ENCODE results near the gene CARS1. TPM values are rescaled to one million over a fixed set of nuclear protein-coding genes. Genes with fewer than 3 reads are reported as not detected.
A peak's percentile ranks its signal among the peaks of the same experiment; 100 is the strongest.

Gene CARS1
- total and polyA plus RNA-seq, 2 of the 8 experiments (the other 6 are each of a cell fraction or from before 2014, with no cell fraction given) = 44.1 to 100 TPM

DNA sequence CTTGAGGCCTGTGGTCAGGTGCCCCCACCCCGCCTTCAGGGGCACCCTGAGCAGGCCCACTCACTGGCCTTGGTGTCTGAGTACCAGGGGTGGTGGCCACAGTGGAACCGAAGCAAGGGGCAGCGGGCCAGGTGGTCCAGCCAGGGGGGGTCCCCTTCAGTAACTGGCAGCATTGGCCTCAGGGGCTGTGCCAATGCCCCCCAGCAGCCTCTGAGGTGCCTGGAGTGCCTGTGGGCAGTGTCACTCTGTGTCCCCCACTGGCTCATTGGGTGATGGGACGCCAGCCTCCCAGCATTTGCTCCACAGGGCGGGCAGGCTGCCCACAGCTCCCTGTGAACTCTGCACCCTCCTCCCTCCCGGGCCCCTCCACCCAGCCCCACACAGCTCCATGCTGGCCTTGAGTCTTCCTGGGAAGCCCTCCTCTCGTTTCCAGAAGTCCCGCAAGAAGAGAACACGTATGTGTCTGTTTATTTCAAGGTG, 29.5 kb upstream of the CARS1 start:
- TF ChIP-seq RFX5 (IDR thresholded peaks at IDR 0.05; ENCODE audit: borderline replicate concordance, low read depth, low read length) = no peak
- no peak for TF ChIP-seq CBX5 (IDR thresholded peaks at IDR 0.05; ENCODE audit: low read depth, low read length)
- no peak for TF ChIP-seq RXRA (IDR thresholded peaks at IDR 0.05; ENCODE audit: insufficient read depth, low read depth, low read length)
- no peak overlapping the region for H3K56ac ChIP-seq (replicated peaks; ENCODE audit: insufficient read length, low read depth, low read length)

More for the DNA sequence above, 29.5 kb upstream of the CARS1 start:
- no peaks in the 10 kb centered on the region for H3K9me3 ChIP-seq (ENCODE audit: insufficient read depth in 2 of 2, low read depth in 1 of 2, low read length in 1 of 2)
- ChIA-PET CTCF (ENCODE audit: partially characterized antibody) (interaction anchor here (1.2 to 13.7 kb wide), 2 partner anchors 44 to 131 kb away, joined by 3 to 434 read pairs; no protein-coding TSS in a partner anchor), POLR2A (ENCODE audit: partially characterized antibody) (interaction anchor here (1.4 to 1.7 kb wide), 2 partner anchors 30 to 46 kb away, joined by 3 to 4 read pairs; partner anchors contain the start of gene CARS1)
- H3K4me1 ChIP-seq (replicated peaks in 1 of 4; ENCODE audit: control insufficient read depth in 3 of 4, insufficient read depth in 4 of 4, low read length in 3 of 4) = peaks cover 0 to 5% (median 2%) of the 10 kb centered on the region in 4 experiments; a peak in 4 of 7 replicates
- H2BK12ac ChIP-seq (ENCODE audit: low read depth, low read length) = no peak overlapping the region
- no peak overlapping the region for H3K9ac ChIP-seq (replicated peaks in 1 of 4; ENCODE audit: extremely low read depth in 1 of 4, low read depth in 3 of 4, low read length in 3 of 4)
- H2AFZ ChIP-seq (ENCODE audit: low read length) = no peak overlapping the region
- H3K18ac ChIP-seq (ENCODE audit: extremely low read depth, low read length) = no peak overlapping the region
- WGBS, 2 experiments (ENCODE audit: extremely low coverage in 1 of 2, insufficient coverage in 1 of 2, insufficient read length in 1 of 2, insufficient replicate concordance in 2 of 2, low coverage in 1 of 2, low lambda C conversion rate in 2 of 2, missing lambda C conversion rate in 1 of 2) = 86% methylated on average over 7 of the region's 9 CpGs; no CpG with 5 or more reads in 1 of the 2 experiments
- H4K91ac ChIP-seq (replicated peaks; ENCODE audit: insufficient read length, low read length) = no peak overlapping the region
- H3K27ac ChIP-seq (ENCODE audit: low read depth, low read length) = no peak overlapping the region
- H3K4ac ChIP-seq (replicated peaks; ENCODE audit: insufficient read length, low read depth, low read length) = no peak overlapping the region
- no peak overlapping the region for H4K5ac ChIP-seq (ENCODE audit: insufficient read length, low read depth, low read length)
- no peaks in the 10 kb centered on the region for H3K36me3 ChIP-seq (ENCODE audit: control insufficient read depth in 2 of 4, insufficient read depth in 4 of 4, low read length in 3 of 4)
- H2BK5ac ChIP-seq (ENCODE audit: low read depth, low read length) = no peak overlapping the region; the same call in 1 of the 2 replicates
- no peak overlapping the region for H2BK120ac ChIP-seq (replicated peaks; ENCODE audit: low read depth, low read length)
- FAIRE-seq = no peak
- peaks cover 0 to 2% of the 10 kb centered on the region in 2 experiments for H4K20me1 ChIP-seq (replicated peaks in 1 of 2; ENCODE audit: control insufficient read depth in 1 of 2, insufficient read depth in 2 of 2, low read length in 2 of 2)
- H3K79me1 ChIP-seq (ENCODE audit: low read depth, low read length) = no peaks in the 10 kb centered on the region
- no peak overlapping the region for H3K4me2 ChIP-seq (ENCODE audit: insufficient read depth in 1 of 2, low read depth in 2 of 2, low read length in 2 of 2)
- H3K79me2 ChIP-seq (ENCODE audit: control insufficient read depth in 1 of 2, insufficient read depth in 2 of 2, low read length in 2 of 2) = no peaks in the 10 kb centered on the region
- H3K14ac ChIP-seq (ENCODE audit: insufficient read length) = no peak overlapping the region
- no peaks in the 10 kb centered on the region for H3K27me3 ChIP-seq (replicated peaks in 1 of 4; ENCODE audit: control insufficient read depth in 3 of 4, extremely low read depth in 1 of 4, insufficient read depth in 3 of 4, low read length in 3 of 4)
- H3K23ac ChIP-seq (ENCODE audit: insufficient read length) = no peak overlapping the region
- H2AK5ac ChIP-seq (ENCODE audit: low read depth, low read length) = no peak overlapping the region
- H3K23me2 ChIP-seq (ENCODE audit: low read depth, low read length) = no peaks in the 10 kb centered on the region
- no peak overlapping the region for H3K4me3 ChIP-seq (ENCODE audit: extremely low read depth in 1 of 4, insufficient read depth in 2 of 4, low read depth in 3 of 4, low read length in 4 of 4)
- no peak for DNase-seq (ENCODE audit: low read depth in 1 of 2, low spot score in 2 of 2)
- no peak overlapping the region for H2BK15ac ChIP-seq (ENCODE audit: low read length)
- no peak overlapping the region for H2BK20ac ChIP-seq (ENCODE audit: low read length)
- 0 out of 2 replicates have a peak overlapping the region, but pooled peaks have one; percentile 68 for H4K8ac ChIP-seq (ENCODE audit: extremely low read depth, insufficient read depth, low read length)
